Hepatocyte (in vitro differentiated cells): ENCODE data around the gene PLCD1. TPM values are rescaled to one million over a fixed set of nuclear protein-coding genes. Genes with fewer than 3 reads are reported as not detected.

Source experiments
- DNase-seq: peaks from one replicate; pipeline ENCODE4 v3.0.0-alpha.2; 2016; ENCODE audit warnings: low spot score
- H2AFZ ChIP-seq: fragments of 200-600 bp; sonication (generic); 2 replicates; pipeline ENCODE4 v1.6.0; 2016; ENCODE audit warnings: antibody characterized with exemption, mild to moderate bottlenecking
- H3K27ac ChIP-seq: fragments of 200-600 bp; sonication (generic); 2 replicates; pipeline ENCODE4 v1.5.1; 2016; ENCODE audit warnings: mild to moderate bottlenecking
- H3K27me3 ChIP-seq: fragments of 200-600 bp; sonication (generic); 2 replicates; pipeline ENCODE4 v1.6.1; 2016
- H3K36me3 ChIP-seq: fragments of 200-600 bp; sonication (generic); replicated peaks from 2 replicates; pipeline ENCODE4 v1.5.1; 2016; ENCODE audit warnings: low read depth; ENCODE audit not compliant: insufficient read depth
- H3K4me1 ChIP-seq: fragments of 200-600 bp; sonication (generic); 2 replicates; pipeline ENCODE4 v1.5.1; 2016; ENCODE audit warnings: mild to moderate bottlenecking, moderate library complexity; ENCODE audit not compliant: insufficient read depth
- H3K4me2 ChIP-seq: fragments of 200-600 bp; sonication (generic); 2 replicates; pipeline ENCODE4 v1.6.0; 2016
- H3K4me3 ChIP-seq: fragments of 200-600 bp; sonication (generic); 2 replicates; pipeline ENCODE4 v1.5.1; 2016; ENCODE audit warnings: mild to moderate bottlenecking
- H3K79me2 ChIP-seq: fragments of 200-600 bp; sonication (generic); 2 replicates; pipeline ENCODE4 v1.6.0; 2017; ENCODE audit warnings: mild to moderate bottlenecking
- H3K9me2 ChIP-seq: fragments of 200-600 bp; sonication (generic); replicated peaks from 2 replicates; pipeline ENCODE4 v1.6.0; 2017; ENCODE audit warnings: mild to moderate bottlenecking; ENCODE audit not compliant: insufficient read depth
- H3K9me3 ChIP-seq: fragments of 200-600 bp; sonication (generic); 2 replicates; pipeline ENCODE4 v1.5.1; 2016; ENCODE audit warnings: low read depth, mild to moderate bottlenecking
- H4K20me1 ChIP-seq: fragments of 200-600 bp; sonication (generic); 2 replicates; pipeline ENCODE4 v1.6.0; 2016; ENCODE audit warnings: mild to moderate bottlenecking; ENCODE audit not compliant: insufficient read depth, poor library complexity, severe bottlenecking
- CTCF ChIP-seq: fragments of 200-600 bp; sonication (generic); IDR thresholded peaks from 2 replicates; pipeline ENCODE4 v1.5.1; 2016; ENCODE audit warnings: antibody characterized with exemption, mild to moderate bottlenecking; ENCODE audit not compliant: poor library complexity
- EZH2 ChIP-seq: fragments of 200-600 bp; sonication (generic); IDR thresholded peaks from 2 replicates; pipeline ENCODE4 v1.6.1; 2016; ENCODE audit warnings: antibody characterized with exemption, mild to moderate bottlenecking, borderline replicate concordance
- EZH2phosphoT487 ChIP-seq: fragments of 200-600 bp; sonication (generic); IDR thresholded peaks from one replicate; pipeline ENCODE4 v1.6.1; 2018; ENCODE audit warnings: antibody characterized with exemption, mild to moderate bottlenecking, low read depth, moderate library complexity; ENCODE audit not compliant: unreplicated experiment, severe bottlenecking
- WGBS: methylation state at CpG from one replicate; pipeline ENCODE4 v1.1.6; 2016; ENCODE audit warnings: low lambda C conversion rate; ENCODE audit errors: missing lambda C conversion rate; 5-methylcytosine and 5-hydroxymethylcytosine counted together
- polyA plus RNA-seq: library from polyadenylated mRNA; unstranded; fragments of >200 nt; fragmentation: Nextera tagmentation; extraction: Ambion mirVana; gene quantifications from 2 replicates; pipeline ENCODE4 v1.2.1, GENCODE V29; 2016
- total RNA-seq: library from RNA; depleted of rRNA; stranded (reverse); fragments of >200 nt; gene quantifications from 2 replicates; pipeline ENCODE4 v1.2.3, GENCODE V29; 2014

The PLCD1 gene
- total and polyA plus RNA-seq, 2 experiments from 2014 or later, result 21.7 to 22.6 TPM

GRCh38 chr3:38009807-38010591, 19.4 kb downstream of the PLCD1 start:
- no peak overlapping the region for H3K4me3 ChIP-seq
- H3K9me2 ChIP-seq, result no peaks in the 10 kb centered on the region
- peaks cover 4% of the 10 kb centered on the region for H3K4me1 ChIP-seq
- H3K4me2 ChIP-seq, result no peak overlapping the region
- H3K79me2 ChIP-seq, result no peaks in the 10 kb centered on the region
- no peaks in the 10 kb centered on the region for H3K36me3 ChIP-seq
- DNase-seq, result no peak
- no peaks in the 10 kb centered on the region for H4K20me1 ChIP-seq
- TF ChIP-seq EZH2phosphoT487 (no peak), CTCF (no peak), EZH2 (no peak)
- H3K27me3 ChIP-seq, result no peaks in the 10 kb centered on the region
- H2AFZ ChIP-seq, result no peak overlapping the region
- no peaks in the 10 kb centered on the region for H3K9me3 ChIP-seq
- 96% methylated on average over 25 of the region's 27 CpGs for WGBS
- no peak overlapping the region for H3K27ac ChIP-seq

- Histone ChIP-seq H3K36me3 (no peaks in the 10 kb centered on the region), H3K9me3 (no peaks in the 10 kb centered on the region), H3K4me1 (peaks cover 11% of the 10 kb centered on the region), H3K4me2 (no peak overlapping the region), H3K27me3 (no peaks in the 10 kb centered on the region), H3K79me2 (no peaks in the 10 kb centered on the region), H2AFZ (no peak overlapping the region), H3K27ac (no peak overlapping the region), H3K4me3 (no peak overlapping the region), H4K20me1 (no peaks in the 10 kb centered on the region), H3K9me2 (no peaks in the 10 kb centered on the region)
- DNase-seq, result no peak
- WGBS, result 90% methylated on average over 16 of the region's 16 CpGs
- no peak for TF ChIP-seq CTCF
- TF ChIP-seq EZH2phosphoT487, result no peak
- no peak for TF ChIP-seq EZH2
Measured at GRCh38 chr3:38008971-38009580, 20.4 kb downstream of the PLCD1 start.

- no peak overlapping the region for H3K4me3 ChIP-seq
- TF ChIP-seq CTCF (no peak), EZH2 (no peak), EZH2phosphoT487 (no peak)
- H3K4me2 ChIP-seq, result no peak overlapping the region
- H3K36me3 ChIP-seq, result no peaks in the 10 kb centered on the region
- 97% methylated on average over 19 of the region's 19 CpGs for WGBS
- H3K27ac ChIP-seq, result no peak overlapping the region
- no peak overlapping the region for H2AFZ ChIP-seq
- no peaks in the 10 kb centered on the region for H3K79me2 ChIP-seq
- H3K9me3 ChIP-seq, result no peaks in the 10 kb centered on the region
- no peaks in the 10 kb centered on the region for H4K20me1 ChIP-seq
- H3K4me1 ChIP-seq, result peaks cover 19% of the 10 kb centered on the region
- DNase-seq, result no peak
- no peaks in the 10 kb centered on the region for H3K27me3 ChIP-seq
- no peaks in the 10 kb centered on the region for H3K9me2 ChIP-seq
Measured at GRCh38 chr3:38008191-38008701, 21.2 kb downstream of the PLCD1 start.
